ENCODE measurements around the gene CD244. TPM values are rescaled to one million over a fixed set of nuclear protein-coding genes. Genes with fewer than 3 reads are reported as not detected.

CD244 gene
- total RNA-seq, 3 donors from 2014 or later (not counting 1 experiment from before 2014, with no cell fraction given), result 131 to 193 (median 150) TPM

- H3K4me1 Mint-ChIP-seq, result peaks cover 36 to 48% of the 10 kb centered on the region in 2 donors
Measured at GRCh38 chr1:160853014-160853413, 9.7 kb downstream of the CD244 start.

GRCh38 chr1:160850993-160851392, 11.7 kb downstream of the CD244 start:
- no peak for TF ChIP-seq CTCF (IDR thresholded peaks at IDR 0.05)
- peaks cover 65% of the 10 kb centered on the region for H3K4me1 ChIP-seq (ENCODE audit: control insufficient read depth, insufficient read depth, low read length)
- no peaks in the 10 kb centered on the region for H3K27me3 ChIP-seq (ENCODE audit: control insufficient read depth, insufficient read depth, low read length)
- WGBS (ENCODE audit: insufficient coverage), result 98% methylated on average over 6 of the region's 8 CpGs
- no peak overlapping the region for H3K4me3 ChIP-seq (ENCODE audit: low read length)
- peaks cover 0 to 3% of the 10 kb centered on the region in 2 donors for H3K9me3 Mint-ChIP-seq
- ATAC-seq, result no peak
- peak overlapping the region; percentile 48 for H3K27ac ChIP-seq (ENCODE audit: low read length)
- no peak overlapping the region for H3K27ac Mint-ChIP-seq
- H3K9me3 ChIP-seq (ENCODE audit: control insufficient read depth, insufficient read depth, low read length), result no peaks in the 10 kb centered on the region
- peaks cover 24% of the 10 kb centered on the region for H3K36me3 ChIP-seq (ENCODE audit: control insufficient read depth, insufficient read depth, low read length)
- H3K27me3 Mint-ChIP-seq (ENCODE audit: low read depth in 2 of 2), result no peaks in the 10 kb centered on the region
- peaks cover 52 to 65% of the 10 kb centered on the region in 2 donors for H3K4me1 Mint-ChIP-seq
- intact Hi-C loops (cut with micrococcal nuclease), result loop anchor here (1.0 kb wide), 1 partner anchor 11 kb away; the partner anchor contains the start of gene CD244
- DNase-seq, result no peak
- H3K4me3 Mint-ChIP-seq, result peak overlapping the region; percentile 68
- peaks cover 21% of the 10 kb centered on the region for H3K36me3 Mint-ChIP-seq

More at GRCh38 chr1:160853014-160853413, 9.7 kb downstream of the CD244 start:
- DNase-seq (no peak), ATAC-seq (no peak)
- H3K4me1 ChIP-seq (ENCODE audit: control insufficient read depth, insufficient read depth, low read length), result peaks cover 71% of the 10 kb centered on the region
- H3K9me3 Mint-ChIP-seq, result no peaks in the 10 kb centered on the region
- no peak for TF ChIP-seq CTCF (IDR thresholded peaks at IDR 0.05)
- no peaks in the 10 kb centered on the region for H3K27me3 Mint-ChIP-seq (ENCODE audit: low read depth in 2 of 2)
- no peaks in the 10 kb centered on the region for H3K9me3 ChIP-seq (ENCODE audit: control insufficient read depth, insufficient read depth, low read length)
- WGBS (ENCODE audit: insufficient coverage), result no CpG with 5 or more reads among the region's 3 CpGs
- intact Hi-C loops (cut with micrococcal nuclease), result no loop called here
- no peak overlapping the region for H3K4me3 ChIP-seq (ENCODE audit: low read length)
- peak overlapping the region; percentile 26 for H3K27ac ChIP-seq (ENCODE audit: low read length)
- H3K4me3 Mint-ChIP-seq, result peak overlapping the region; percentile 76
- H3K27me3 ChIP-seq (ENCODE audit: control insufficient read depth, insufficient read depth, low read length), result no peaks in the 10 kb centered on the region
- peaks cover 14% of the 10 kb centered on the region for H3K36me3 Mint-ChIP-seq
- H3K27ac Mint-ChIP-seq, result no peak overlapping the region
- peaks cover 30% of the 10 kb centered on the region for H3K36me3 ChIP-seq (ENCODE audit: control insufficient read depth, insufficient read depth, low read length)

- Histone ChIP-seq H3K4me1 (ENCODE audit: control insufficient read depth, insufficient read depth, low read length) (peaks cover 63% of the 10 kb centered on the region), H3K36me3 (ENCODE audit: control insufficient read depth, insufficient read depth, low read length) (peaks cover 24% of the 10 kb centered on the region), H3K9me3 (ENCODE audit: control insufficient read depth, insufficient read depth, low read length) (no peaks in the 10 kb centered on the region), H3K27ac (ENCODE audit: low read length) (peak overlapping the region; percentile 48), H3K4me3 (ENCODE audit: low read length) (no peak overlapping the region), H3K27me3 (ENCODE audit: control insufficient read depth, insufficient read depth, low read length) (no peaks in the 10 kb centered on the region)
- Mint-ChIP-seq H3K27me3 (ENCODE audit: low read depth in 2 of 2) (no peaks in the 10 kb centered on the region), H3K27ac (no peak overlapping the region), H3K36me3 (peaks cover 21% of the 10 kb centered on the region), H3K9me3 (peaks cover 0 to 3% of the 10 kb centered on the region in 2 donors), H3K4me1 (peaks cover 57 to 70% of the 10 kb centered on the region in 2 donors), H3K4me3 (peak overlapping the region; percentile 68)
- intact Hi-C loops (cut with micrococcal nuclease), result loop anchor here (1.0 kb wide), 1 partner anchor 12 kb away; the partner anchor contains the start of gene CD244
- ATAC-seq, result peak; percentile 52 to 80 (median 66)
- no peak for TF ChIP-seq CTCF (IDR thresholded peaks at IDR 0.05)
- DNase-seq, result peak; percentile 47 to 61
- WGBS (ENCODE audit: insufficient coverage), result 49% methylated on average over 4 of the region's 5 CpGs
Measured at GRCh38 chr1:160850541-160850940, 12.1 kb downstream of the CD244 start.

DNA sequence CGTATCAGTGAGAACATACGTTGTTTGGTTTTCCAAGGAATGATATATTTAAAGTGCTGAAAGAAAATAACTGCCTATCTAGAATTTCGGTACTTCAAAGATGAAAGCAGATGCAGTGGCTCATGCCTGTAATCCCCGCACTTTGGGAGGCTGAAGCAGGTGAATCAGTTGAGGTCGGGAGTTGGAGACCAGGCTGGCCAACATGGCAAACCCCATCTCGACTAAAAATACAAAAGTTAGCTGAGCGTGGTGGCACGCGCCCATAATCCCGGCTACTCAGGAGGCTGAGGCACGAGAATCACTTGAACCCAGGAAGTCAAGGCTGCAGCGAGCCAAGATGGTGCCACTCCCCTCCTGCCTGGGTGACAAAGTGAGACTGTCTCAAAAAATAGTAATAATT, 16.4 kb downstream of the CD244 start:
- Mint-ChIP-seq H3K27ac (no peak overlapping the region), H3K27me3 (ENCODE audit: low read depth in 2 of 2) (no peaks in the 10 kb centered on the region), H3K4me1 (peaks cover 92 to 93% of the 10 kb centered on the region in 2 donors), H3K9me3 (peaks cover 0 to 3% of the 10 kb centered on the region in 2 donors), H3K4me3 (no peak overlapping the region), H3K36me3 (peaks cover 11% of the 10 kb centered on the region)
- H3K36me3 ChIP-seq (ENCODE audit: control insufficient read depth, insufficient read depth, low read length), result peaks cover 18% of the 10 kb centered on the region
- no peak for TF ChIP-seq CTCF (IDR thresholded peaks at IDR 0.05)
- H3K9me3 ChIP-seq (ENCODE audit: control insufficient read depth, insufficient read depth, low read length), result no peaks in the 10 kb centered on the region
- H3K4me1 ChIP-seq (ENCODE audit: control insufficient read depth, insufficient read depth, low read length), result peaks cover 73% of the 10 kb centered on the region
- 96% methylated on average over 12 of the region's 12 CpGs for WGBS (ENCODE audit: insufficient coverage)
- H3K4me3 ChIP-seq (ENCODE audit: low read length), result no peak overlapping the region
- H3K27ac ChIP-seq (ENCODE audit: low read length), result no peak overlapping the region
- no peak for ATAC-seq
- H3K27me3 ChIP-seq (ENCODE audit: control insufficient read depth, insufficient read depth, low read length), result no peaks in the 10 kb centered on the region
- DNase-seq, result no peak
- intact Hi-C loops (cut with micrococcal nuclease), result no loop called here
